ENCODE results near the gene KLHL6.

KLHL6 gene

GRCh38 chr3:183566880-183567279, 11.4 kb upstream of the KLHL6 start:
- in situ Hi-C loops (cut with HindIII; ENCODE audit: low sequenced_read_pairs) = no loop called here

DNA sequence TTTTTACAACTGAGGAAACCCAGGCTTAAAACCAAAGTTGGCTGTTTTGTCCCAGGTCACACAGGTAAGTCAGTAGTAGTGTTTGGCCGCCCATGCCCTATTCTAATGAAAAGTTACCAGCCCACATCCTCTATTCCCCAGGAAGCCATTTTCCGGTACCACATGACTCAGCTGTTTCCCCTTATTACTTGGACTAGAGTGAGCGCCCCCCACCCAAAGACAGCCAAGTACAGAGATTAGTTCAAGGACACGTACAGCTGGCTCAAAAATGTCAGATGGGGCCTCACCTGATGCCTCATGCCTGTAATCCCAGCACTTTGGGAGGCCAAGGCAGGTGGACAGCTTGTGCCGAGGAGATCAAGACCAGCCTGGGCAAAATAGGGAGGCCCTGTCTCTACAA, 8.5 kb upstream of the KLHL6 start:
- in situ Hi-C loops (cut with HindIII; ENCODE audit: low sequenced_read_pairs) = no loop called here

- in situ Hi-C loops (cut with HindIII; ENCODE audit: low sequenced_read_pairs) = no loop called here
Observed at GRCh38 chr3:183563536-183563874, 8.0 kb upstream of the KLHL6 start.

DNA sequence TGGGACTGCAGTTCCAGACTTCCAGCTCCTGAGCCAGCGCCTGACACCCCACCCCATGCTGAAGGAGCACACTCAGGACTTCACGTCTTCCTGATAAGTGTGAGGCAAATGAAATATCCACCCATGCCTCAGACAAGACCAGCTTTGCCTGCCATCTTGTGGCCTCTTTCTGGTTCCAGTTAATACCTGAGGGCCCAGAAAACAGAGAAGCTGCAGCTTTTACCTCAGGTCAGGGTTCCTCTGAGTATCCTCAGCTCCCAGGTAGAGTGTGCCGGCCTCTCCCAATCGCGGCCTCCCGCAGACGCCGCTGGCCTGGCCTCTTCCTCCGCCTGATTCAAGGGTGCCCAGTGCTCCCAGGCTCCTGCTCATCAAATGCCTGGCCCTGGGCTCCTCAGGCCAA, 5.1 kb upstream of the KLHL6 start:
- in situ Hi-C loops (cut with HindIII; ENCODE audit: low sequenced_read_pairs) = no loop called here

GRCh38 chr3:183558495-183558894, 3.0 kb upstream of the KLHL6 start:
- in situ Hi-C loops (cut with HindIII; ENCODE audit: low sequenced_read_pairs) = no loop called here

- in situ Hi-C loops (cut with HindIII; ENCODE audit: low sequenced_read_pairs) = no loop called here
Observed at GRCh38 chr3:183556722-183557121, 1.2 kb upstream of the KLHL6 start.

DNA sequence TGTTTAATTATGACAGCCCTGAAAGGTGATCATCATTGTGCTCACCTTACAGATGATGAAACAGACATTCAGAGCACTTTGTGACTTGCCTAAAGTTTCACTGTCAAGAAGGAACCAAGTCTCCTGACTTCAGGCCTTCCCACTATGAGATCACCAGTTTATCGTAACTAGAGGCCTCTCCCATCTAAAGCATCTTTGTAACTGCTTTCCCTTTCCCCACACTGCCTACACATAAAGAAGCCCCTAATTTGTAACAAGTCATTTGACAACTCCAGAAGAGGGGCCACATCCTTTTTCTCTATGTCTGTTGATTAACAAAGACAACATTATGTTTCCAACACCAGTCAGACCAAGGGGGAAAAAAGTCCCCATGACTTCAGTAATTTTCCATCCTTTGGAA, 1.1 kb downstream of the KLHL6 start:
- in situ Hi-C loops (cut with HindIII; ENCODE audit: low sequenced_read_pairs) = no loop called here

DNA sequence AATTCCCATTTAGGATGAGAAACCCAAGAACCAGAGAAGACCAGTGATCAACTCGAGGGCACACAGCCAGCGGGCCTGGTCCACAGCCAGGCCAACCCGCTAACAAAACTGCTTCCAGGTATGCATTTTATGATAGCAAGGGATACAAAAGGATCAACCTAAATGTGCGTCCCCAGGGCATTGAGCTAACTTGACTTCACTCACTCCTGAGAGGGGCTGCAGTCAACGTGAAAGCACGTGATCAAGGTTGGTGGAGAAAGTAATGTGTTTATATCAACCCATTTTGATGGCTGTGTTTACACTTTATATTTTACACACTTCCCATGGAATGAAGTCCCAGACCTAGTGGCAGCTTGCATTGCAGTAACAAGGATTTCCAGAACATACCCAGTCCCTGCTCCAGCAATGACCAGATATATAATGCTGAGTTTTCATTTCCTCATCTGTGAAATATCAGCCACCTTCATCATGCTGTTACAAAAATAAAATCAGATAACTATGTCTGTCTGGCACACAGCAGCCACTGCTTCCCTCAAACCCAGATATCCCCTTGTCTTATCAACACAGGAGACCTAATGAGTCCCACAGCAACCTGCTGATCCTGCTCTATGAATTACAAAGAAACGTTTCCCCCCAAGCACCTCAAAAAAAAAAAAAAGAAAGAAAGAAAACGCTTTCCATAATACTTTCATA, 2.0 kb downstream of the KLHL6 start:
- in situ Hi-C loops (cut with HindIII; ENCODE audit: low sequenced_read_pairs) = no loop called here

GRCh38 chr3:183551930-183552329, 3.6 kb downstream of the KLHL6 start:
- in situ Hi-C loops (cut with HindIII; ENCODE audit: low sequenced_read_pairs) = no loop called here

GRCh38 chr3:183548262-183548769, 7.2 kb downstream of the KLHL6 start:
- in situ Hi-C loops (cut with HindIII; ENCODE audit: low sequenced_read_pairs) = no loop called here

DNA sequence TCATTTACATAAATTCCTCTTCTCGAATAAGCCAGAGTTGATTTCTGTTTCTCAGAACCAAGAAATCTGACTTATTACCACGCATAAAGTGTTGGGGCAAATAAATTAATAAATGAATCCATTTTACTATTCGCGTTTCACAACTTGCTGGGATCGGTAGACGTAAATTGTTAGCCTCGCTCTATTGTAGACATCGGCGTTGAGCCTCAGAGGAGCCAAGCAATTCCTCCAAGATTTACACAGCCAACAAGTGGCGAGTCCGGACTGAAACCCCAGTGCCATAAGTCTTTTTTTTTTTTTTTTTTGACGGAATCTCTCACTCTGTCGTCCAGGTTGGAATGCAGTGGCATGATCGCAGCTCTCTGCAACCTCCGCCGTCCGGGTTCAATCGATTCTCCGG, 8.9 kb downstream of the KLHL6 start:
- in situ Hi-C loops (cut with HindIII; ENCODE audit: low sequenced_read_pairs) = no loop called here

- in situ Hi-C loops (cut with HindIII; ENCODE audit: low sequenced_read_pairs) = no loop called here
Observed at GRCh38 chr3:183545708-183546107, 9.8 kb downstream of the KLHL6 start.

DNA sequence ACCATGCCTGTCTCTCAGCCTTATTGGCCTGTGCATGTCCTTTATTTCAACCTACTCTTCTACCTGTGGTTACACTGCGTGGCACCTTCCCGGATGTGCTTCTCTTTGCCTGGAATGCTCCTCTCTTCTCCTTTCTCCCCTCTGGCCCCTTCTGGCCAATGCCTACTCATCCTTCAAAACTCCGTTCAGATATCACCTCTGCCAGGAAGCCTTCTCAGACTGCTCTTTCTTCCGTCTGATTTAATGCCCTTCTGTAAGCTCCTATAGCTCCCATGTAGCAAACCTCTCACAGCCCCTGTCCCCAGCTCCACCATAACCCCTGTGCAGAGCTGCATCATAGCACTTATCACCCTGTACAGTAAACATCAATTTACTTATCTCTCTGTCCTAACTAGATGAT, 13.2 kb downstream of the KLHL6 start:
- in situ Hi-C loops (cut with HindIII; ENCODE audit: low sequenced_read_pairs) = no loop called here

GRCh38 chr3:183541738-183542137, 13.8 kb downstream of the KLHL6 start:
- in situ Hi-C loops (cut with HindIII; ENCODE audit: low sequenced_read_pairs) = no loop called here

DNA sequence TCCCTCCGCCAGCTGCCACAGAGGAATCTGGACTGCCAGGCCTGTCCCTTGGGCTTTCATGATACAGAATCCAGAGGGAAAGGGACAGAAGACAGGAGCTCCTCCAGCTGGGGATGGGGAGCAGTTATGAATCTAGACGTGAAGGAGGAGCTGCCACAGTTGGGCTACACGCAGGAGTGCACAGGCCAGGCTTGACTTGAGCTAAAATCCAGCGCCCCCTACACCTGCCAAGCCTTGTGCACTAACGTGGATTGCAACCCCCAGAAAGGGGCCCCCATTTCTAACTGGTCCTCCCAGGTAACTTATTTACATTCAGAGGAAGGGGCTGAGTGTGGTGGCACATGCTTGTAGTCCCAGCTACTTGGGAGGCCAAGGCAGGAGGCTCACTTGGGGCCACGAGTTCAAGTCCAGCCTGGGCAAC, 14.3 kb downstream of the KLHL6 start:
- in situ Hi-C loops (cut with HindIII; ENCODE audit: low sequenced_read_pairs) = no loop called here

DNA sequence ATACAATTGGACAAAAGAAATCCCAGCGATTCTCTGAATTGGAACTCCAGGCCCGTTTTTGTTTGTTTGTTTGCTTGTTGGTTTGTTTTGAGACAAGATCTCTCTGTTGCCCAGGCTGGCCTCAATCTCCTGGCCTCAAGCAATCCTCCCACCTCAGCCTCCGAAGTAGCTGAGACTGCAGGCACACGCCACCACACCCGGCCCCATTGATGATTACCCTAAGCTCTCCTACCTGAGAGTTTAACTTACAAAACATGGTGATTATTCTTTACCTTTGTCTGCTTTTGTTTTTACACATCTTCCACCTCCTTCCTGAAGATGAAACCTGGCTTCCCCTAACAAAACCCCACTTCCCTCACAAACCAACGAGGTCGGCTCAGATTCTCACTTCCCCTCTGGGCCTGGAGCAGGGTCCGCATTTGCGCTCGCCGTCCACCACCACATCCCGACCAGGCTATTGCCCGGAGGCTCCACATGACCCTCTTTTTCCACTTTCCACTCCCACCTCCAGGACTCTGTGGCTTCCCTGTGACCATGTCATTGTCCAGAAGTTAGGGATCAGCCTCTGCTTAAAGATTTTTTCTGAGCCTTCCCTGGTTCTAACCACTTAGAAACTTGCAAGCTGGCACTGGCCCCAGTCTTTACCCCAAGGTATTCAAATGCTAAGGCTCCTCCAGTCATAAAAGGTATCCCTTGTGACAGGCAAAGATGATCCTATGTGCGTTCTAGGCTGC, 14.8 kb downstream of the KLHL6 start:
- in situ Hi-C loops (cut with HindIII; ENCODE audit: low sequenced_read_pairs) = no loop called here

- in situ Hi-C loops (cut with HindIII; ENCODE audit: low sequenced_read_pairs) = no loop called here
Observed at GRCh38 chr3:183539811-183540210, 15.7 kb downstream of the KLHL6 start.

GRCh38 chr3:183538486-183538885, 17.0 kb downstream of the KLHL6 start:
- in situ Hi-C loops (cut with HindIII; ENCODE audit: low sequenced_read_pairs) = no loop called here

DNA sequence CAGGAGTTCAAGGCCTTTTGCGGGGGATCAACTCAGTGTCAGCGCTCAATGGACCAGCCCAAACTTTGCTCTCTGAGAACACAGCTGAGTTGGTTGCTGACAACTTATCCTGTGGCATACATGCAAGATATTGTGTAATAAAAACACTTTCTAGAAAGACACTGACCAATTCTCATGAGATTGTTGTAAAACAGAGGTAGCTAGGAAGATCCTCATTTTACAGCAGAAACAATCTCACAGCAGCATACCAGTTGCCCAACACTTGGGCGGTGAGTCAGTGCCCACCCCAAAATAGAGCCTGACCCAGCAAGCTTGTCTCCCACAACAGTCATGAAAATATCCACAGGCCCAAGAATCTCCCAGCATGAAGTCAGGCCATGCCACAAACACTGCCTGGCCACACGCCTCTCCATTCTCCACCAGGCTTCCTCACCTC, 18.2 kb downstream of the KLHL6 start:
- in situ Hi-C loops (cut with HindIII; ENCODE audit: low sequenced_read_pairs) = no loop called here

DNA sequence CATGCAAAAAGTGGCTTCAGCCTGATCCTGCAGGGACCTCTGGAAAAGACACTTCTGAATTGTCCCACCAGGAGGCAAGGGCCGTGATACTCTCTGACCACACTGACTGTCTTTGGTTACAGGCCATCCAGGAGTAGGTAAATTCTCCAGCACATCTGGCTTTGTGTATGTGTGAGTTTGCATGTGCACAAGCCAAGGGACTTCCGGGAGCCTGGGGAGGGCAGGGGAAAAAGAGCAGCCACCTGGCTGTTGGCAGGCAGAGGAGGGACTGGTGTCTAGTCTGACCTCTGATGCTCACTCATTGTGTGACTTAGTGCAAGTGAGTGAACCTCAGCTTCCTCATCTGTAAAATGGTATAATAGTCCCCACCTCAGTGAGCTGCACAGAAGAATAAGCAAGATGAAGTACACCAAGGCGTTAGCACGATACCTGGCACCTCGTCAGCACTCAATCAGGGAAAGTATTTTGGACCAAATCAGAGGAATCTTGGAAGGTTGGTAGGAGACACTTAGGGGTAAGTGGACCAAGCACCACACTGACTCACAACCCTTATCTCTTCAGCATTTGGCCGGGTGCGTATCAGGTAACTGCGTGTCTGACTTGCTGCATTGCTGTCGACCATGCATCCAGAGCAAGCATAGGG, 19.1 kb downstream of the KLHL6 start:
- in situ Hi-C loops (cut with HindIII; ENCODE audit: low sequenced_read_pairs) = no loop called here

- in situ Hi-C loops (cut with HindIII; ENCODE audit: low sequenced_read_pairs) = no loop called here
Observed at GRCh38 chr3:183534249-183534648, 21.3 kb downstream of the KLHL6 start.

All from DLD1 (cell line).